Activated naive CD4-positive, alpha-beta T cell treated with Interleukin-2 at 50 U/mL for 16 hours (primary cell): ENCODE results near the gene NUP37.

ENCODE experiments used
- DNase-seq: peaks from one replicate; pipeline ENCODE4 v3.0.0-alpha.2; 2020

NUP37 gene

GRCh38 chr12:102023343-102023930 is 96.5 kb downstream of the NUP37 start:
- DNase-seq: no peak
